NCI-H446 (cell line): ENCODE results near the gene NKX2-3.

Experiments used
- DNase-seq, 2 experiments: peaks; one replicate each; lab custom pipeline; 2025; lab: John Stamatoyannopoulos, UW

The NKX2-3 gene

DNA sequence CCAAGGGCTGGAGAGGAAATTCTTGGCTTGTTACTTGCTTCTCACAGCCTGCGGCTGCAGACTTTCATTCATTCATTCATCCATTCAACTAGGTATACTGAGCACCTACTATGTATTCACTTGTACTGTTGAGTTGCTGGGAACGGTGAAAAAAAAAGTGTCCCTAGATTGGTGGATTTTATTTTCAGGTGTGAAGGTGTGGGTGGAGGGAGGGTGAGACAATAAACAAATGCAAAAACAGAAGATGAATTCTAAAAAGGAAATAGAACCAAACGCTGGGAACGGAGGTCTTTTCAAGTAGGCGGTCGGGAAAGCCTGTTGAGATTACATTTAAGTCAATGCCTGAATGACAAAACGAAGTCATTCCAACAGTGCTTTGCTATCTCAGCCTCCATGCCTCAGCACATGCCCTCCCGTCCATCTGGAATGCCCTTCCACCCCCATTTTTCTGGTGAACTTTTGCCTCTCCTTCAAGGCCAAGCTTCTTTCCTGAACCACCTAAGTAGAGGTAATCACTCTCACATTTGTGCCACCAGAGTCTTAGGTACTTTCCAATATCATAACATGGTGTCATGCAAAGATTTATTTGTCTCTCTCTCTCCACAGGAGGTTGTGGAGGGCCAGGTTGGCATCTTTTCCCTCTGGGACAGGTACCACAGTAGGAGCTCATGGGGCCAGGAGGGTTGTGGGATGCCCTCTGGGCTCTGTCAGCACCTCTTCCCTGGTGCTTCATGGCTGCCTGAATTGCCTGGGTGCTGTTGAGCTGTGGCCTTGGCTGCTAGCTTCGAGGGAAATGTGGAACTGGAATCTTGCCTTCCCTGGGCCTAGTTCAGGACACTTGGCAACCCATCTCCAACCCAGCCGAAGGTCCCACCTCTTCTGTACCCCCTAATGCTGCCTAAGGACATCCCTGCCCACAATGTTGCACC, 5.5 kb downstream of the NKX2-3 start:
- no peak for DNase-seq

DNA sequence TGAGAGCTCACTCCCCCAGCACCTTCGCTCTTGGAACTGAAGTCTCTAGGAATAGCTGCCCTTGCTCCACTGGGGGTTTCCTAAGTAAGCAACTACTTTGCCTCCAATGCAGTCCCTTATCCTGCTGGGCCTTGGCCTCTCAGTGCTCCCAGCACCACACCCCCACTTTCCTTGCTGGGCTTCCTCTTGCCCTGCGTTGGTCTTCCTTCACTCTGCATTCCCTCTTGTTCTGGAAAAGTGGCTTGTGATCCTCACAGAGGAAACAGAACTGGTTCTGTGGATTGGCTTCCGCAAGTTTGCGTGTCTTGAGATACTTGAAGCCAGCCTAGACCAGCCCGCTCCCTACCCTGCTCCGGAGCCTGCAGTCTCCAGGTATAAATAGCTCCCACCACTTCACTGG, 6.4 kb downstream of the NKX2-3 start:
- DNase-seq = no peak

DNA sequence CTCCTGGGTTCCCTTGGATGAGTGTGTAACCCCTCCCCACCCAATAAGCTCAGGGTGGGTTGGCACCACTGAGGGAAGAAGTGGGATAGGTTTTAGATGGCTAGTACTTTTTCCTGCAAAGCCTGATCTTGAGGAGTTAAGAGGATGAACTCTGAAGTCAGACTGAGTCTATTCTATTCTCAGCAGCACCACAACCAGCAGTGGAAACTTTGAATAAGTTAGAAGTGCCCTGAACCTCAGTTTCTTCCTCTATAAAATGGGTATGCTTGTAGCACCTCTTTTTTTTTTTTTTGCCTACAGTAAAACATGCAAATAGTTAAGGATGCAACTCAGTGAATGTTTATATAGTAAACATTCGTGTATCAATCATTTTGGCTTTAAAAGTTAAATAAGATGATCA, 7.1 kb downstream of the NKX2-3 start:
- DNase-seq = no peak

DNA sequence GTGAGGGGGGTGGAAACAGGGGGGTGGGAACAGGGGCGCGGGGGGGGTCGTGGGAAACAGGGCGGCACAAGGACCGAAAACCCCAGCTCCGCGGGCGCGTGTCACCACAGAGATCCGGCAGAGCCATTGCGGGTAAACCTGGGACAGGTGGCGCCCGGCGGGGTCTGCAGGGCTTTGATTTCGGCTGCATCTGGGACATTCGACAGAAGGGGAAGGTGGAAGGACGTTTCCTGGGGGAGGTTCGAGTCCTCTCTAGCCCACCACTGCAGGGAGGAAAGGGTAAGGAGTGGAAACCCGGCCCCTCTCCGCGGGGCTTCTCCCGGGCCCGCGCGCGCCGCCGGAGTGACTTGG, 7.5 kb downstream of the NKX2-3 start:
- no peak for DNase-seq

DNA sequence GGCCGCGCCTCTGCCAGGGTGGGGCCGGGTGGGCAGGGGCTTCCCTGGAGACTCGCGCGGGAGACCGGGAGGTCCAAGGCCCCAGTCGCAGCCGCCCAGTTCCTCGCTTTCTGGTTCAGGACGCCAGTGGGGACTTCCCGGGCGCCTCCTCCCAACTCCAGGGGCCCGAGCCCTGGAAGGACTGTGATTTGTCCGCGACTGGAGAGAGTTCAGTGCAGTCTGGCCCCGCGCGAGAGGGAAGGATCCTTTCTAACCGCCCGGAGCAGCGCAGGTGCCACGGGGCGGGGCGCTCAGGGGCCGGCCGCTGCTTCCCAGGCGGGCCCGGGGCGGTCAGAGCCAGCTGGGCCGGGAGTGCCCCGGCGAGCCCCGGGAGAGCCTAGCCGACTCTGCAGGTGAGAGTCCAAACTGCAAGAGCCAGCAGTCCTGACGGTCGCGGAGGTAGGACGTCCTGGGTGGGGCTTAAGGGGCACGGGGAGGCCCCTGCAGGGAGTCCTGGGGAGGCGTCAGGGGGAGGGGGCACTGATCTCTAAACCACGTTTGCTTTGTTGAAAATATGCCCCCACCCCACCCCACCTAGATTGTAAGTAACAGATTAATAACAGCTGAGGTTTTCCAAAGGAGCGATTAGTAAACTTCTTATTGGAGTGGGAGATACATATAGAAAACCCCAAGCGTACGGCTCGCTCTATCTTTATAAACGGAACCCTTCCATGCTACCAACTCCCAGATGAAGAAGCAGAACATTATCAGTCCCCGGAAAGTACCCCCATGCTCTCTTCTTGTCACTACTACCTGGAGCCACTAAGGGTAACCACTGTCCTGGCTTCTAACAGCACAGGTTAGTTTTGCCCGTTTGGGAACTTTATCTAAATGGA, 8.2 kb downstream of the NKX2-3 start:
- DNase-seq = no peak

DNA sequence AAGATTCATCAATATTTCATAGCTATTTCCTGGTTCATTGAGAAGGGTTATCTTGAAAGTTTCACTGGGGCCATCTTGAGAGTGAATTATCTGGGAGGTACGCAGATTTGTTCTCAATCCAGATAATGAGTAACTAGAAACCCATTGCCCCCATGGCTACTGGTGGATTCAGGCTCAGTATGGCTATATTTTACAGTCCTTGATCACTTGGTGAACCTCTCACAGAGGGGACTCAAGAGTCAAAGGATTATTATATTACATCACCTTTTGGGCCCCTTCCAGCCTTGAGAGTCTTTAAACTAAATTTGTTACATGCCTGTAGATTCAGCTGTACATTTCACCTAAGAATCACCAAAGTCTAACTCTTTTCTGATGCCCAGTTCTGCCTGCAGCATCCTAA, 11.6 kb downstream of the NKX2-3 start:
- no peak for DNase-seq

DNA sequence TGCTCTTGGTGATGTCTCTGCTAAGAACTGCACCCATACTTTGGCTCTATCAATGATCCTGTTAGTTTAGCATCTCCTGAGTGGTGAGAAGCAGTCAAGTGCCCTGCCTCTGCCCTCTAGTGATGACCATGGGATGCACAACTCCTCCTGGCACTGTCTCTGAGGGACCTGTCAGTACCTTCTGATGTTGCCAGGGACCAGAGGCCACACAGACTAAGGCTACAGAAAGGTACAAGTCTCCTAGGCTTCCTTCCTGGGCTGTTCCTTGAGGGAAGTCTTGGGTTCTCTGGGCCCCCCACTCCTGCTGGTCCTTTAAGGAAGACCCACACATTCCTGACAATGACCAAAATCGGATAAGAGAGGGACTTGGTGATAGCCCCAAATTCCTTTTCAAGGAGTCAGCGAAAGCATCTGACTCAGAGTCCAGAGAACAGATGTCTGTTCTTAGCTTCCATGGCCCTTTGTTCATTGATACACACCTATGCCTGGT, 15.3 kb downstream of the NKX2-3 start:
- DNase-seq = no peak

DNA sequence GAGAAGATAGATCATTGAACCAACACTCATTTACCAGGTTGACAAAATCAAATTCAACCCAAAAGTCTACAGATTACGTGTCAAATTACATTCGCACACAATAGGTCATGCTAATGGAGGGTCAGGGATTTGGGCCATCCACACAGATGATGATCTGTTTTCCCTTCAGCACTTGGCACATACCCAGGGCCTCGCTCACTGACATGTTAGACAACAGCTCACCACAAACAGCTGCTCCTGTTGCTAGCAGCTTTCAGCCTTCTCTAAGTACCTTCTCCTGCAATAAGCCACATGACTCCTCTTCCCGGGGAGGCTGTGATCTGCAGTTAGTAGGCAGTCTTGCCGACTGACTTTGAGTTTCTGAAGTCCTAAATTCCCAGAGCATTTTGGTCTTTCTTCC, 18.4 kb downstream of the NKX2-3 start:
- DNase-seq = peak; percentile 1 to 9

DNA sequence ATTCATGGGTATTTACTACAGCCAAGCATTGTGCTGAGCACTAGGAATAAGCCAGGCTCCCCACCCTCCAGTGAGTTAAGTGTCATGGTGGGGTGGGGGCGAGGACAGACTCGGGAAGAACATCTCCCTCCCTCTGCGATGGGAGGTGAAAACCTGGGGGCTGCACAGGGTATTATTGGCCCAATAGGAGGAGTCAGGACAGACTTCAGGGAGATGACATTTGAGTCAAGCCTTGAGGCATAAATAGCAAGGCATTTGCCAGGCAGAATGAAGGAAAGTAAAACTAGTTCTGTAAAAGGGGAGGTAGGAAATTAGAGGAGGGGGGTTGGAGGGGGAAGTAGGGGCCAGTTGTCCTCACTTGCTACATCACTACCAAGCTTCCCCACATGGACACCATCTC, 18.9 kb downstream of the NKX2-3 start:
- no peak for DNase-seq

DNA sequence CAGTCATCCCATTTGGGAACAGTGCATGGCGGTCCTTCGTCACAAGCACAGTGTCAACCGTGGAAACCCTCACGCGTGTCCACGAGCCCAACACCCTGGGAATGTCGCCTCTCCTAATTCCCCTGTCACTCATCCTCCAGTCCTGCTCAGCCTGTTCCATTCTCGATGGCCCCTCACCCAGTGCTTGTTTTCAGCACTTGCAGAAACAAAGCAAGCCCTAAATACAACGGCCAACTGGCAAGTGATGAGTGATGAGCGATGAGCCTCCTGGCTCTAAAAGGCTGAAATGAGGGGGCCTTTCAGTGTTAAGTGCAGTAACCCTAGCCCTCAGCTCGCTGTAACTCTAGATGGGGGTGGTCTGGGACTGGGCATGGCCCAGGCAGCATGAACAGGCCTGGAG, 22.6 kb downstream of the NKX2-3 start:
- DNase-seq = no peak

DNA sequence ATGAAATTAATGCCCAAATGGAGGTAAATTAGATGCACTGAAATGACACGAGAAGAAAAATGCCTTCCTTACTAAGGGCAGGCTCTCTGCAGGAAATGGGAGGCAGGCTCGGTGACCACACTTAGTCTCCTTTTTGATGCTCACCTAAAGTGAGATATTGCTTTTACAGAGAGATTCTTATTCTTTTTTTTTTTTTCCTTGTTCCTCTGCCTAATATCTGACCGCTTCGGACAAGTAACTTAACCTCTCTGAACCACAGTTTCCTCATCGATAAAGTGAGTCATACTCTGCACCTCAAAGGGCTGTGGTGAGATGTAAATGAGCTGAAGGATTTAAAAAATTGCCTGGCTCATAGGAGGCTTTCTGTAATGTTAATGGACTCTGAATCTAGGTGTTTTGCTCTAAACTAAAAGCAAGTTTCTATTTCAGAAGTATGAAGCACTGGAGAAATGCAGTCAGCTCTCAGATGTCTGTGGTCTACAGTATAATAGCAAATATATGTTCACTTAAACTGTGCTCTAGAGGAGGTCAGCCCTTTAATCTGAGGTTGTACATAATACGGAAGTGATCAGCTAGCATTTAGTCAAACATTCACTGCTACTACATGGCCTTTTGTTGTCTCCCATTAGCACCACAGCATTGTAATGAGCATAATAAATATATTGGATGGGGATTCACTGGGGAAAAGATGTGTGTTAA, 23.2 kb downstream of the NKX2-3 start:
- no peak for DNase-seq

DNA sequence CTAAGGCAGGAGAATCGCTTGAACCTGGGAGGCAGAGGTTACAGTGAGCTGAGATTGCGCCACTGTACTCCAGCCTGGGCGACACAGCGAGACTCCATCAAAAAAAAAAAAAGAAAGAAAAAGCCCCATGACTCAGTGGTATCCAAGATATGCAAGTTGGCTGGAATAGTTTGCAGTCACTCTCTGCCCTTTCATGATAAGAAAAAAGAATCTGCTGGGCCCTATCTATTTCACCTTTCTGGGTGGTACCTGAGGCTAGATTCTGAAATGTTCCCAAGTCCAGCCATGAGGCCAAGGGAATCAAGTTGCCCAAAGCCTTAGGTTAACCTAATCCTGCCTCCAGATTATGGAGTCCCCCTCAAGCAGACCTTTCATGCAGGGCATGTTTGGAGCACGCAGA, 24.3 kb downstream of the NKX2-3 start:
- no peak for DNase-seq

DNA sequence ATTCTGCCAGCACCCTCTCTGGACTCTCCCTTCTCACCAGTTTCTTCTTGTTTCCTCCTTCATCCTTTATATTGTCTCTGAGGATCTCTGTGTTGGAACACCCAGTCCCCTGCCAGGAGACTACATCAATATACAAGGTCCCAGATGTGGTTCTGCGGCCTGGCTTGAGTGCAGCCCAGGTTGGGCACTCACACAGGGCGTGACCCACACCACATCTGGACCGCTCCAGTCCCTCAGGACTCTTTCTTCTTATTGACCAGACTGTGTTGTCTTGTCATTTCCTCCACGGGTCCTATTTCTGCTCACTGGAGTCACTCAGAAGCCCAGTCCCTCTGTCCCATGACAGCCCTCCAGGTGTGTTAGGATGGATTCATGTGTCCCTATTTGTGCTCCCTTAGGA, 26.0 kb downstream of the NKX2-3 start:
- DNase-seq = no peak

DNA sequence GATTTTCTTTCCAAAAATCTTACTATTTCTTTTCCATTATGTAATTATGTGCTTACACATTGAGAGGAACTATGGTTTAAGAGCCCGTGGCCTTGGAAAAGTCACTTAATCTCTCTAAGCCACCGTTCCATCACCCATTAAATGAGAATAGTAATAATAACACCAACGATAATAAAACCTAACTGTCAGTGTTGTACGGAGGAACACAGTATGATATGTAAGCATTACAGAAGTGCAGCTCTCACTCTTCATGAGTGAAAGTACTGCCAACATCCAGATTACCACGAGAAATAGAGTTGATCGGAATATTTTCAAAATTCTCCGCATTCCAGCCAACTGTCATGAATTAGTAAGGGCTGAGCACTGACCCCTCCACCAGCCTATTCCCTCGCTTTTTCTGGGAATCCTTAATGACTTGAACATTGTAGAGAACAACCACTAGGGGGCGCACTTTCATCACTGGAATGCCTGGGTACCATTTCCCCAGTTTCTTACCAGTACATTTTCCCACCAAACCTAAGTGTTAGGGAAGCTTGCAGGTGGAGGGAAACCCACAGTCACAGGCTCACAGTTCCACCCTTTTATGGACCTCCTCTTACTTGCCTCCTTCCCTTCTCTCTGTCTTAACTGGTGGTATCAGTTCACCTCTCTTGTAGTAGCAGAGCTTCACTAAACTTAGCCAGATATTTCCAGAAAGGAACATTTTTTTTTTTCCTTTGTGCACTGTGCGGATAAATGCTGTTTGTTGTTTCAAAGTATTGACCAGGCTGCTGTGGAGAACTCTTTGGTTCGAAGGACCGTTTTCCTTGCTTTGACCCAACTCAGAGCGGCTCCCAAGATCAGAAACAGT, 27.8 kb downstream of the NKX2-3 start:
- DNase-seq = peak; percentile 7 to 30

DNA sequence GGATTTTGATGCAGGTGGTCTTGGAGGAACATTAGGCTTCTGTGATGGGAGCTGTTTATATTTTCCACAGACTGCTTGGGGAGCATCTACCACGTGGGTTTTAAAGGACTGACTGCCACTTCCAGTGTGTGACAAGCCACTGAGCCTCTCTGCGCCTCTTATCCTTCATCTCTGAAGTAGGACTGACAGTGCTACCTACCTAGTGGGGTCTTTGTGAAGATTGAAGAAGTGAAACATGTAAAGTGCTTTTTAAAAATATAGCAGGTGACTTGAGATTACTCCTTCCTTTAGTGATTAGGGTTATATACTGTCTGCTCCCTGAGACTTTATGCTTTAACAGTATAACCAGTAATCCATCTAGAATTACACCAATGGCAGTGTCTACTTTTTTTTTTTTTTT, 29.9 kb downstream of the NKX2-3 start:
- no peak for DNase-seq

DNA sequence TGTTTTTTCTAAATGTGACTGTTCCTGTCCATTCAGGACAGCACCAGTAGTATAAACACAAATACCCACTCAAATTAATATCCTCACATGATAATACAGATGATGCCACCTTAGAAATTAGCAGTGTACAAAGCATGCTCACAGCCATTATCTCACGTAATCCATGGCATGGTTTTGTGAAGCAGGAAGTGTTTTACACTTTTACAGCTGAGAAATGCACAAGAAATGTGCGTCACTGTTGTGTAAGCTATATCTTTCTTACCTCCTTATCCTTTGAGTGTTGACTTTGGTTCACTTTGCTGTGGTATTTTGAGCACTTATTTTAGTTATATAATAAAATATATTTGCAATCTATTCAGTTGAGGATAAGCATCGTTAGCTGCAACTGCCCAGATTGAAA, 31.6 kb downstream of the NKX2-3 start:
- no peak for DNase-seq

DNA sequence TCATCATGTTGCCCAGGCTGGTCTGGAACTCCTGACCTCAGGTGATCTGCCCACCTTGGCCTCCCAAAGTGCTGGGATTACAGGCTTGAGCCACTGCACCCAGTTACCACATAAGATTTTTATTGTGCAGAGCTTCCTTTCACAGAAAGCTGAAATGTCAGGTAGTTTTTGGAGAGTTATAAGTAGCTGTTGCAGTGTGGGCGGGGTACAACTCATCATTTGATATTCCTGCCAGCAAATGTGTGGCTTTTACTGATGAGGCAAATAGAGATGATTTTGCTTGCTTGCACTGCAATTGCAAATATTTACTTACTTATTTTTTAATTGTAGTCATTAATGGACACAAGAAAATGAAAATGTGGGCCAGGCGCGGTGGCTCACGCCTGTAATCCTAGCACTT, 32.4 kb downstream of the NKX2-3 start:
- DNase-seq = no peak

DNA sequence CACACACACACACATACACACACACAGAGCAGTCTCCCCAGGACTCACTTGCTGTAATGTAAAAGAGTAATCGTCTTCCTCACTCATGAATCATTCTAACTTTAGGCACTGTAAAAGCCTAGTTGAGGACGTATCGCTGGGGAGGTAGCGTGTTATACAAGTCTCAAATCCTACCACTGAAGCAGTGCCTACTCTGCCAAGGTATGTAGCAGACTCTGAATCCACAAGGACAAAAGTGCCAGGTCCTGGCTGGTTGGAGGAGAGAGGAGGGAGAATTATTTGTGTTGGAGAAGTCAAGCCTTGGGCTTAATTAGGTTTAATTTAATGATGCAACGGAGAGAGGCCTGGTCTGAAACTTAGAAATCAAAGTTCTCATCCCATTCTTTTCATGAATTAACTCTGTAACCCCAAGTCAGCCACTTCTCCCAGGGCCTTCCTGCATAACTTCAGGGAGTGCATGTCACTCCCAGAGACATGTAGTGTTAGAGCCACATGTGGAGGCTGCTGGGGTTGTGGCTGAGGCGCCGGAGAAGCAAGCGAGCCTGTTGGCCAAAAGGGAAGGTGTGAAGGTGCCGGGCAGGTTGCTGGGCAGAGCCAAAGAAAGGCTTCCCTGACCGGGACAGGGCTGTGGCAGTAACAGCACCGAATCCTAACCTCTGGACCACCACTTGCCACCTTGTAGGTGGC, 36.7 kb downstream of the NKX2-3 start:
- DNase-seq = no peak

DNA sequence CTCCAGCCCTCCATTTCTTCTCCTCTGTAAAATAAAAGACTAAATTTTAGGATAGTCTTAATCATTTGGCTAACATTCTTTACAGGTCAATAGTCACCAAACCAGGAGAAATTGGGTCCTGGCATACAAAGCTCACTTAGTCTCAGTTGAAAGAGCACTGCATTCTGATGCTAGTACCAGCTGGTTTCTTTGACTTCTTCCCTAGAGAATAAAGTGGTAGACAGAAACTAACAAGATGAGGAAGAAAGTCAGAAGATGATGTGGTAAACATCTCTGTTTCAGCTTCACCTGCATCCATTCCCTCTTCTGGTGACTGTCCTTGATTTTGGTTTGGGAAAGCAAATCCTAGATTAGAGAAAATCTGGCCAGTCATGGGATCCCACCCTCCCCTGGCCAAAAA, 37.2 kb downstream of the NKX2-3 start:
- no peak for DNase-seq

DNA sequence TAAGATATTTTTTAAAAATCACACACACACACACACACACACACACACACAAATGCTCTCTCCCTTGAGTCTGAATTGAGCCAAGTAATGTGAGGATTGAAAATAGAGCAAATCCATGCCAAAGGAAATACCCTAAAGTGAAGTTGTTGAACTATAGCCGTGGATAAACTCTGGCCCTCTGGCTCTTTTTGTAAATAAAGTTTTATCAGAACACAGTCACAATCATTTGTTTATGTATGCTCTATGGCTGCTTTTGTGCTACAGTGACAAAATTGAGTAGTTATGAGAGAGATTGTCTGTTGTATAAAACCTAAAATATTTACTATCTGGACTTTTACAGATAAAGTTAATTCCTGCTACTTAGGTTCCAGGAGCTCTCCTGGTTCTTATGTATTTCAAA, 39.1 kb downstream of the NKX2-3 start:
- no peak for DNase-seq

DNA sequence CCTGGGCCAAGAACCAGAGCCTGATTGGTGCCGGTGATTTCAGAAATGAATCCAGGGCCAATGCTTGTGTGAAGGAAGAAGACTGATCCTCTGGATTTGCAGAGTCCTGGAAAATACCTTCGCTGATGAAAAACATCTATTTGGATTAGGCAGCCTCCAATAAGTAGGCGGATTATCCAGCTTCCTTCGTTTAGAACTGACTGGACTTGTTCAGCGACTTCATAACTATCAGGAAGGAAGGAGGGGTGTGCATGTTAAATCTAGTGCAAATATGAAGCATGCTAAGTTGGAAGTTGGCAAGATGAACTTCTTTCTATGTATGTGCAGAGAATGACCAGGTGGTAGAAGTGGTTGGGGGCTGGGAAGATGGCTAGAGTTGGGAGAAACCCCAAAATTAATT, 41.0 kb downstream of the NKX2-3 start:
- no peak for DNase-seq
